ENCODE results near the gene TMEM131L. TPM values are rescaled to one million over a fixed set of nuclear protein-coding genes. Genes with fewer than 3 reads are reported as not detected.

TMEM131L gene
- total RNA-seq, 1 experiment from 2014 or later: 19.7 TPM

- no peaks in the 10 kb centered on the region for H3K79me2 ChIP-seq (ENCODE audit: insufficient read depth, low read length)
- no peak overlapping the region for H3K4me3 ChIP-seq (replicated peaks in 1 of 2; ENCODE audit: low read depth in 1 of 2, low read length in 2 of 2)
- no peaks in the 10 kb centered on the region for H3K9me3 ChIP-seq (ENCODE audit: control insufficient read depth in 1 of 2, insufficient read depth in 1 of 2, low read depth in 1 of 2, low read length in 2 of 2)
- H3K4me2 ChIP-seq (ENCODE audit: low read length): no peak overlapping the region
- CTCF ChIA-PET: no interaction called here
- no peak overlapping the region for H3K27ac ChIP-seq (ENCODE audit: low read depth, low read length)
- no peaks in the 10 kb centered on the region for H3K9me2 ChIP-seq (ENCODE audit: insufficient read depth)
- DNase-seq (ENCODE audit: low read depth, low spot score): no peak
- no peak overlapping the region for H3K9ac ChIP-seq (ENCODE audit: low read length)
- no peaks in the 10 kb centered on the region for H3K36me3 ChIP-seq (ENCODE audit: control insufficient read depth in 1 of 2, insufficient read depth in 2 of 2, low read length in 2 of 2)
- no peaks in the 10 kb centered on the region for H4K20me1 ChIP-seq (ENCODE audit: insufficient read depth)
- no peaks in the 10 kb centered on the region for H3K27me3 ChIP-seq (ENCODE audit: insufficient read depth, low read length)
- POLR2A ChIA-PET: no interaction called here
- RAD21 ChIA-PET (ENCODE audit: low non-redundant PET in 1 of 2, low total read pairs in 2 of 2, uncharacterized antibody in 2 of 2, unreplicated experiment in 2 of 2): no interaction called here
- intact Hi-C loops (cut with micrococcal nuclease): no loop called here
- TF ChIP-seq JUND (IDR thresholded peaks at IDR 0.05): no peak
- H3K4me1 ChIP-seq (ENCODE audit: control insufficient read depth in 1 of 2, insufficient read depth in 2 of 2, low read length in 2 of 2): peaks cover 0 to 3% of the 10 kb centered on the region in 2 experiments; a peak in 1 of 4 replicates
- ATAC-seq: no peak
- BruUV-seq (replicated peaks): no TSS peak
- no peak overlapping the region for H2AFZ ChIP-seq (ENCODE audit: low read depth, low read length, poor library complexity, severe bottlenecking)
These were observed 27.0 kb upstream of the TMEM131L start for GRCh38 chr4:153438916-153439756.

GRCh38 chr4:153439831-153440230 lies 26.3 kb upstream of the TMEM131L start:
- BruUV-seq (replicated peaks): no TSS peak
- no peaks in the 10 kb centered on the region for H3K79me2 ChIP-seq (ENCODE audit: insufficient read depth, low read length)
- no peak overlapping the region for H3K4me2 ChIP-seq (ENCODE audit: low read length)
- intact Hi-C loops (cut with micrococcal nuclease): no loop called here
- H2AFZ ChIP-seq (ENCODE audit: low read depth, low read length, poor library complexity, severe bottlenecking): no peak overlapping the region
- H4K20me1 ChIP-seq (ENCODE audit: insufficient read depth): no peaks in the 10 kb centered on the region
- H3K9me3 ChIP-seq (ENCODE audit: control insufficient read depth in 1 of 2, insufficient read depth in 1 of 2, low read depth in 1 of 2, low read length in 2 of 2): no peaks in the 10 kb centered on the region
- ATAC-seq: no peak
- ChIA-PET CTCF (no interaction called here), POLR2A (no interaction called here), RAD21 (ENCODE audit: low non-redundant PET in 1 of 2, low total read pairs in 2 of 2, uncharacterized antibody in 2 of 2, unreplicated experiment in 2 of 2) (no interaction called here)
- peaks cover 0 to 3% of the 10 kb centered on the region in 2 experiments; a peak in 1 of 4 replicates for H3K4me1 ChIP-seq (ENCODE audit: control insufficient read depth in 1 of 2, insufficient read depth in 2 of 2, low read length in 2 of 2)
- H3K4me3 ChIP-seq (replicated peaks in 1 of 2; ENCODE audit: low read depth in 1 of 2, low read length in 2 of 2): no peak overlapping the region
- TF ChIP-seq ZNF274 (IDR thresholded peaks at IDR 0.05; ENCODE audit: low read depth, low read length): no peak
- TF ChIP-seq EZH2 (IDR thresholded peaks at IDR 0.05): no peak
- no peak for TF ChIP-seq SRF (IDR thresholded peaks at IDR 0.05; ENCODE audit: low read depth)
- TF ChIP-seq ZFX (IDR thresholded peaks at IDR 0.05): no peak
- TF ChIP-seq POLR2AphosphoS5 (IDR thresholded peaks at IDR 0.05; ENCODE audit: low read depth, low read length): no peak
- TF ChIP-seq CEBPB (IDR thresholded peaks at IDR 0.05; ENCODE audit: low read depth): no peak
- no peak for TF ChIP-seq RAD21 (IDR thresholded peaks at IDR 0.05; ENCODE audit: low read depth)
- no peak for TF ChIP-seq CBX3 (IDR thresholded peaks at IDR 0.05; ENCODE audit: low read depth)
- TF ChIP-seq JUND (IDR thresholded peaks at IDR 0.05): no peak
- TF ChIP-seq MAX (IDR thresholded peaks at IDR 0.05): no peak
- TF ChIP-seq SP1 (IDR thresholded peaks at IDR 0.05; ENCODE audit: low read depth): no peak
- no peak for TF ChIP-seq ATF3 (IDR thresholded peaks at IDR 0.05)
- no peak for TF ChIP-seq EZH2phosphoT487 (IDR thresholded peaks at IDR 0.05; ENCODE audit: borderline replicate concordance)
- H3K27me3 ChIP-seq (ENCODE audit: insufficient read depth, low read length): no peaks in the 10 kb centered on the region
- H3K27ac ChIP-seq (ENCODE audit: low read depth, low read length): no peak overlapping the region
- no peaks in the 10 kb centered on the region for H3K36me3 ChIP-seq (ENCODE audit: control insufficient read depth in 1 of 2, insufficient read depth in 2 of 2, low read length in 2 of 2)
- no peaks in the 10 kb centered on the region for H3K9me2 ChIP-seq (ENCODE audit: insufficient read depth)
- no peak for DNase-seq (ENCODE audit: low read depth, low spot score)
- H3K9ac ChIP-seq (ENCODE audit: low read length): no peak overlapping the region
